Heart left ventricle (tissue), 13 donors: ENCODE results near the gene CELSR1.

ENCODE experiments used
- POLR2A ChIP-seq, 2 donors: fragments of 450-650 bp; IDR thresholded peaks; one replicate each; pipeline ENCODE4 v1.6.1; 2017; ENCODE audit warnings: antibody characterized with exemption in 2 of 2, mild to moderate bottlenecking in 2 of 2, moderate library complexity in 2 of 2
- TF ChIP-seq, protein P1 (sequence below), 12 donors: fragments of 200-600 bp; sonication (generic) in 4 of 12; IDR thresholded peaks; one replicate each; pipeline versions ENCODE4 v1.5.0 to v1.8.0; 2018 to 2022; ENCODE audit warnings: antibody characterized with exemption in 12 of 12, mild to moderate bottlenecking in 5 of 12
- donor health status: ischemic (EF 13 %, LVEDD 7.1; RV severe dilation, severe dysfunction).
- donor health status: DM: no; HTN: yes; CAD: no.
- donor health status: DM: no; HTN: no; CAD: no.
- donor health status: ischemic (EF 25% LVEDD 6.9; RV normal size, moderate dysfunction).
- donor health status: ischemic (EF 25% LVEDD 5.7; RV mildly dilated, moderate dysfunction).
- donor health status: ischemic (EF 35%, LVEDD 5.7; RV mildly dilated, moderate dysfunction).
- donor health status: nonischemic (EF 11% LVEDD 7.7; RV severe dilation, severe dysfunction).
- donor health status: DM: yes; HTN: yes; CAD: no.
- donor health status: PGD.
- donor health status: ischemic (EF 29% LVEDD 5.4; RV normal size, mild dysfunction).
- donor health status: nonischemic (EF 23%, LVEDD 6.1; RV moderate dilation, normal function).

DNA sequence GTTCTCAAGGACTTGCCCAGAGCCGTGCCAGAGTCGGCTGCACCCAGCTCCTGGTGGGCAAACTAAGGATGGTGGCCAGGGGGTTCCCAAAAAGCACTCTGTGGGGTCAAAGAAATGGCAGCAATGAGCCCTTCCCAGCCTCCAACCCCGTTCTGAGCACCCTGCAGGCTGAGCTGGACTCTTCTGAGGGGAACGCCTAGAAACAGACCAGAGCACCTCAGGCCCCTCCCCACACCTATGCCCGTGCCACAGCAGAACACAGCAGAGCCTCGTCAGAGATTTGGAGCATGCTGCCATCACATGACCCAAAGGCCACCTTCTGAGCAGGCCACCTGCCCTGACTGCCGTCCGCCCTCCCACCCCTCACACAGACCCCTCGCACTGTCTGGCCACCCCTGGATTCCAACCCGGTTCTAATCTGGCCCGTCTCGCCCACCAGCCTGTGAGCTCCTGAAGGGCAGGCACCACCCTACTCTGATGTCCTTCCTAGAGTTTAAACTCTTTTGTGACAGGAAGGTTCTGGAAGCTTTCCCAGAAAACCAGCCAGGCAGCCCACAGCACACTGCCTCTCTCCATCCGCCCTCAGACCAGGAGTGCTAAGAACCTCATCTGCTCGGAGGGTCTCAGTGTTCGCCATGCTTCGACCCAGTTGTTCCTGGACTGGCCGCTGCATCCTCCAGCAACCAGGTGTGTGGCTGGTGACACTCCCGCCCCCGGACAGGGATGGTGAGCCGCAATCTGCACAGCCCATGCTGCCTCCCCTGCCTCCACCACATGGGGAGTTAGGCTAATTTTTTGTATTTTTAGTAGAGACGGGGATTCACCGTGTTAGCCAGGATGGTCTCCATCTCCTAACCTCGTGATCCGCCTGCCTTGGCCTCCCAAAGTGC lies 97.6 kb downstream of the CELSR1 start:
- TF ChIP-seq, protein P1, sequence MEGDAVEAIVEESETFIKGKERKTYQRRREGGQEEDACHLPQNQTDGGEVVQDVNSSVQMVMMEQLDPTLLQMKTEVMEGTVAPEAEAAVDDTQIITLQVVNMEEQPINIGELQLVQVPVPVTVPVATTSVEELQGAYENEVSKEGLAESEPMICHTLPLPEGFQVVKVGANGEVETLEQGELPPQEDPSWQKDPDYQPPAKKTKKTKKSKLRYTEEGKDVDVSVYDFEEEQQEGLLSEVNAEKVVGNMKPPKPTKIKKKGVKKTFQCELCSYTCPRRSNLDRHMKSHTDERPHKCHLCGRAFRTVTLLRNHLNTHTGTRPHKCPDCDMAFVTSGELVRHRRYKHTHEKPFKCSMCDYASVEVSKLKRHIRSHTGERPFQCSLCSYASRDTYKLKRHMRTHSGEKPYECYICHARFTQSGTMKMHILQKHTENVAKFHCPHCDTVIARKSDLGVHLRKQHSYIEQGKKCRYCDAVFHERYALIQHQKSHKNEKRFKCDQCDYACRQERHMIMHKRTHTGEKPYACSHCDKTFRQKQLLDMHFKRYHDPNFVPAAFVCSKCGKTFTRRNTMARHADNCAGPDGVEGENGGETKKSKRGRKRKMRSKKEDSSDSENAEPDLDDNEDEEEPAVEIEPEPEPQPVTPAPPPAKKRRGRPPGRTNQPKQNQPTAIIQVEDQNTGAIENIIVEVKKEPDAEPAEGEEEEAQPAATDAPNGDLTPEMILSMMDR (IDR thresholded peaks at IDR 0.05): no peak
- no peak for TF ChIP-seq POLR2A (IDR thresholded peaks at IDR 0.05)
